ENCODE measurements around the gene RAB36. TPM values are rescaled to one million over a fixed set of nuclear protein-coding genes. Genes with fewer than 3 reads are reported as not detected.

The RAB36 gene
- total RNA-seq, 1 experiment from 2014 or later = 1.4 TPM

DNA sequence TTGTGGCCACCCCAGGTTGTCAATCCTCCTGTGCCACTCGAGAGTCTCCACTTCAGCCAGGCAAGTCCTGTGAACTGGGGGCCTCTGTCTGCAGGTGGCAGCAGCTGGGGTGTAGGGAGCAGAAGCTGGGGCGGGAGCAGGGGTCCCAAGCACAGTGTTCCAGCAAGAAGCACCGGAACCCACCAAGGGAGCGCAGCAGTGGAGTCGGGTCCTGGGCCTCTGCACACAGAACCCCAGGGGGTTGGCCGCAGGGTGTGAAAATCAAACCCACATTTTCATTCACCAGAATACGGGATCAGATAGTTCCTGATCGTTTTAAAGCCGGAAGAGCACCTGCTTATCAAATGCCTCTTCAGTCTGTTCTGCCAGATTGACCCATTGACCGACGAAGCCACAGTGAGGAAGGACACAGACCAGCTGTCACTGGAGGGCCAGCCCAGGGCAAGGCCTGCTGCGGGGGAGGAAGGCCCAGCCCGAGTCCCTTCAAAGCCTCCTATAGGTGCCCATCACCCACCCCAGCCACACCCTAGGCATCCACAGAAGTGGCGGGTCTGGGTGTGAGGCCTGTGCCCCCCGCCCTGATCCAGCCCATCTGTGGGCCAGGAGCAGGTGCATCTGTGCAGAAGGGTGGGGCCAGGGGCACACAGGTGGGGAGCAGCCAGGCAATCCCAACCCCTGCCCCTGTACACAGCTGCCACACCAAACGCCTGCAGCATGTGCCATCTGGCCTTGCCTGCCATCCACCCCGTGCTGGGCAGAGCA, 37.6 kb upstream of the RAB36 start:
- Histone ChIP-seq H3K23me2 (ENCODE audit: insufficient read length, low read depth, low read length, poor library complexity, severe bottlenecking) (no peaks in the 10 kb centered on the region), H3K79me2 (ENCODE audit: insufficient read depth, low read length) (no peaks in the 10 kb centered on the region), H2BK15ac (ENCODE audit: low read depth, low read length) (no peak overlapping the region), H3T11ph (ENCODE audit: low read length) (no peak overlapping the region), H2BK20ac (ENCODE audit: low read depth, low read length, poor library complexity, severe bottlenecking) (no peak overlapping the region), H3K56ac (ENCODE audit: insufficient read length, low read depth, low read length) (no peak overlapping the region), H3K4me2 (ENCODE audit: insufficient read depth, insufficient read length, low read length) (no peak overlapping the region), H3K27ac (ENCODE audit: insufficient read length, low read depth, low read length) (no peak overlapping the region), H3K4me1 (ENCODE audit: insufficient read depth, low read length) (no peaks in the 10 kb centered on the region), H2BK12ac (ENCODE audit: insufficient read length, low read depth, low read length) (no peak overlapping the region), H3K9me3 (ENCODE audit: control insufficient read depth, low read depth, low read length) (no peaks in the 10 kb centered on the region), H3K14ac (ENCODE audit: insufficient read depth, low read length) (no peak overlapping the region; the same call in 1 of the 2 replicates), H4K20me1 (ENCODE audit: control insufficient read depth, insufficient read depth, insufficient read length) (no peaks in the 10 kb centered on the region), H2AFZ (ENCODE audit: low read length) (no peak overlapping the region), H2BK5ac (ENCODE audit: insufficient read length, low read length) (no peak overlapping the region), H3K79me1 (ENCODE audit: insufficient read depth, low read depth, low read length, poor library complexity, severe bottlenecking) (no peaks in the 10 kb centered on the region), H4K5ac (ENCODE audit: insufficient read length, low read depth, low read length) (no peak overlapping the region), H4K8ac (replicated peaks; ENCODE audit: insufficient read length, low read depth, low read length) (no peak overlapping the region), H3K18ac (ENCODE audit: insufficient read length, low read depth, low read length) (no peak overlapping the region), H4K91ac (ENCODE audit: insufficient read length, low read depth, low read length) (no peak overlapping the region), H3K23ac (ENCODE audit: insufficient read length, low read depth, low read length) (no peak overlapping the region), H3K9ac (ENCODE audit: extremely low read depth, insufficient read length, low read length) (no peak overlapping the region), H3K4ac (ENCODE audit: low read depth, low read length) (no peak overlapping the region), H3K27me3 (ENCODE audit: insufficient read depth, low read length) (no peaks in the 10 kb centered on the region; the same call in 1 of the 2 replicates), H2BK120ac (ENCODE audit: low read depth, low read length, poor library complexity, severe bottlenecking) (no peak overlapping the region), H2AK5ac (ENCODE audit: insufficient read length, low read length) (no peak overlapping the region)
- Mint-ChIP-seq H3K27ac (peak overlapping the region in 1 of 3 experiments; percentile 70; a peak in 2 of 7 replicates), H3K4me3 (no peak overlapping the region), H3K4me1 (peaks cover 4% of the 10 kb centered on the region in 2 experiments; a peak in 3 of 4 replicates), H3K36me3 (ENCODE audit: insufficient read depth in 1 of 3, low read depth in 3 of 3) (no peaks in the 10 kb centered on the region), H3K9me3 (no peaks in the 10 kb centered on the region), H3K27me3 (ENCODE audit: low read depth) (peaks cover 26% of the 10 kb centered on the region)
- no peak for DNase-seq
- TF ChIP-seq, protein P1, sequence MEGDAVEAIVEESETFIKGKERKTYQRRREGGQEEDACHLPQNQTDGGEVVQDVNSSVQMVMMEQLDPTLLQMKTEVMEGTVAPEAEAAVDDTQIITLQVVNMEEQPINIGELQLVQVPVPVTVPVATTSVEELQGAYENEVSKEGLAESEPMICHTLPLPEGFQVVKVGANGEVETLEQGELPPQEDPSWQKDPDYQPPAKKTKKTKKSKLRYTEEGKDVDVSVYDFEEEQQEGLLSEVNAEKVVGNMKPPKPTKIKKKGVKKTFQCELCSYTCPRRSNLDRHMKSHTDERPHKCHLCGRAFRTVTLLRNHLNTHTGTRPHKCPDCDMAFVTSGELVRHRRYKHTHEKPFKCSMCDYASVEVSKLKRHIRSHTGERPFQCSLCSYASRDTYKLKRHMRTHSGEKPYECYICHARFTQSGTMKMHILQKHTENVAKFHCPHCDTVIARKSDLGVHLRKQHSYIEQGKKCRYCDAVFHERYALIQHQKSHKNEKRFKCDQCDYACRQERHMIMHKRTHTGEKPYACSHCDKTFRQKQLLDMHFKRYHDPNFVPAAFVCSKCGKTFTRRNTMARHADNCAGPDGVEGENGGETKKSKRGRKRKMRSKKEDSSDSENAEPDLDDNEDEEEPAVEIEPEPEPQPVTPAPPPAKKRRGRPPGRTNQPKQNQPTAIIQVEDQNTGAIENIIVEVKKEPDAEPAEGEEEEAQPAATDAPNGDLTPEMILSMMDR (conservative IDR thresholded peaks at IDR 0.05) = no peak
- no CpG with 5 or more reads among the region's 17 CpGs for WGBS (ENCODE audit: extremely low coverage, insufficient read length, low lambda C conversion rate)
